Trophoblast cell (in vitro differentiated cells and primary cell): Measurements from ENCODE around the gene RTP5. TPM values are rescaled to one million over a fixed set of nuclear protein-coding genes. Genes with fewer than 3 reads are reported as not detected.
"Not testable (repeated sequence)": the region's sequence is repeated elsewhere in the genome, so short reads cannot be mapped to it uniquely, and the experiment has no call there.

Source experiments
- DNase-seq, 2 donors: peaks; one replicate each; pipeline ENCODE4 v3.0.0-alpha.2; 2016
- H2AFZ ChIP-seq: 2 replicates; pipeline ENCODE4 v1.6.1; 2013; ENCODE audit warnings: low read length, moderate library complexity, mild to moderate bottlenecking; ENCODE audit not compliant: insufficient read depth, poor library complexity
- H2AK5ac ChIP-seq: 2 replicates; pipeline ENCODE4 v1.6.1; 2013; ENCODE audit warnings: mild to moderate bottlenecking, low read length
- H2BK120ac ChIP-seq: 2 replicates; pipeline ENCODE4 v1.6.1; 2013; ENCODE audit warnings: low read length, mild to moderate bottlenecking, moderate library complexity; ENCODE audit not compliant: insufficient read depth, poor library complexity
- H2BK12ac ChIP-seq: 2 replicates; pipeline ENCODE4 v1.6.1; 2013; ENCODE audit warnings: mild to moderate bottlenecking, low read length, moderate library complexity
- H2BK5ac ChIP-seq: 2 replicates; pipeline ENCODE4 v1.6.1; 2013; ENCODE audit warnings: low read length, low read depth, moderate library complexity, mild to moderate bottlenecking; ENCODE audit not compliant: poor library complexity
- H3K14ac ChIP-seq: 2 replicates; pipeline ENCODE4 v1.6.1; 2013; ENCODE audit warnings: mild to moderate bottlenecking, low read length
- H3K18ac ChIP-seq: 2 replicates; pipeline ENCODE4 v1.6.1; 2013; ENCODE audit warnings: mild to moderate bottlenecking, low read length
- H3K23ac ChIP-seq: 2 replicates; pipeline ENCODE4 v1.6.1; 2013; ENCODE audit warnings: low read length
- H3K27ac ChIP-seq: 2 replicates; pipeline ENCODE4 v1.5.1; 2013; ENCODE audit warnings: low read depth, mild to moderate bottlenecking, inconsistent platforms, low read length, moderate library complexity
- H3K27me3 ChIP-seq: 2 replicates; pipeline ENCODE4 v1.6.1; 2013; ENCODE audit warnings: inconsistent platforms, mild to moderate bottlenecking, low read length, moderate library complexity; ENCODE audit not compliant: insufficient read depth
- H3K36me3 ChIP-seq, 2 experiments: 1 replicate in 1 of 2; 2 replicates in 1 of 2; pipeline ENCODE4 v1.6.1; 2013; ENCODE audit warnings: low read length in 2 of 2, mild to moderate bottlenecking in 2 of 2, moderate library complexity in 1 of 2; ENCODE audit not compliant: insufficient read depth in 2 of 2, control insufficient read depth in 1 of 2
- H3K4ac ChIP-seq: 2 replicates; pipeline ENCODE4 v1.6.1; 2013; ENCODE audit warnings: low read depth, mild to moderate bottlenecking, low read length, moderate library complexity
- H3K4me1 ChIP-seq, 2 experiments: 1 replicate in 1 of 2; 2 replicates in 1 of 2; pipeline ENCODE4 v1.6.1; 2013; ENCODE audit warnings: low read length in 2 of 2, mild to moderate bottlenecking in 2 of 2, moderate library complexity in 1 of 2; ENCODE audit not compliant: insufficient read depth in 2 of 2, control insufficient read depth in 1 of 2
- H3K4me2 ChIP-seq: 2 replicates; pipeline ENCODE4 v1.6.1; 2013; ENCODE audit warnings: inconsistent platforms, mild to moderate bottlenecking, low read length, moderate library complexity
- H3K4me3 ChIP-seq: 2 replicates; pipeline ENCODE4 v1.5.1; 2013; ENCODE audit warnings: mild to moderate bottlenecking, low read depth, low read length, inconsistent platforms
- H3K79me1 ChIP-seq: one replicate; pipeline ENCODE4 v1.6.1; 2013; ENCODE audit warnings: low read length
- H3K79me2 ChIP-seq: 2 replicates; pipeline ENCODE4 v1.6.1; 2013; ENCODE audit warnings: low read length, mild to moderate bottlenecking; ENCODE audit not compliant: control insufficient read depth, insufficient read depth, poor library complexity
- H3K9ac ChIP-seq: 2 replicates; pipeline ENCODE4 v1.6.1; 2013; ENCODE audit warnings: mild to moderate bottlenecking, low read length
- H3K9me3 ChIP-seq: 2 replicates; pipeline ENCODE4 v1.6.1; 2013; ENCODE audit warnings: low read depth, mild to moderate bottlenecking, control low read depth, inconsistent platforms, low read length; ENCODE audit not compliant: insufficient read depth
- H4K12ac ChIP-seq: 2 replicates; pipeline ENCODE4 v1.6.1; 2013; ENCODE audit warnings: low read depth, mild to moderate bottlenecking, low read length, moderate library complexity
- H4K8ac ChIP-seq: 2 replicates; pipeline ENCODE4 v1.6.1; 2013; ENCODE audit warnings: low read depth, mild to moderate bottlenecking, low read length, moderate library complexity
- H4K91ac ChIP-seq: one replicate; pipeline ENCODE4 v1.6.1; 2013; ENCODE audit warnings: low read depth, mild to moderate bottlenecking, low read length, moderate library complexity
- WGBS: extraction: QIAGEN DNeasy Blood & Tissue Kit; methylation state at CpG from one replicate; pipeline ENCODE4 v1.1.7; 2013; ENCODE audit warnings: missing lambda C conversion rate; ENCODE audit not compliant: insufficient read length, insufficient coverage; ENCODE audit errors: extremely low coverage; 5-methylcytosine and 5-hydroxymethylcytosine counted together
- polyA plus RNA-seq: library from polyadenylated mRNA; stranded (reverse); fragments of 200-250 nt; gene quantifications from 2 replicates; pipeline ENCODE4 v1.2.3, GENCODE V29; 2013

RTP5 gene
- not detected in 2 replicates for polyA plus RNA-seq

- no peak within 1 kb of the TSS for H3K27ac ChIP-seq
- peaks cover 26% of the 10 kb centered on the region for H3K9me3 ChIP-seq
- H3K27me3 ChIP-seq, result no peaks in the 10 kb centered on the region
- H4K12ac ChIP-seq, result no peak within 1 kb of the TSS
- H3K36me3 ChIP-seq, result no peaks in the 10 kb centered on the region
- no peak within 1 kb of the TSS for H3K14ac ChIP-seq
- no peak within 1 kb of the TSS for H4K8ac ChIP-seq
- no peak within 1 kb of the TSS for H3K4me2 ChIP-seq
- H2AFZ ChIP-seq, result no peak within 1 kb of the TSS
- no peak within 1 kb of the TSS for H2AK5ac ChIP-seq
- H3K4me1 ChIP-seq, result no peaks in the 10 kb centered on the region
- no peaks in the 10 kb centered on the region for H3K79me1 ChIP-seq
- H3K9ac ChIP-seq, result no peak within 1 kb of the TSS
- no peak within 1 kb of the TSS for H2BK12ac ChIP-seq
- no peak within 1 kb of the TSS for H4K91ac ChIP-seq
- DNase-seq, result no peak
- no peak within 1 kb of the TSS for H2BK5ac ChIP-seq
- no peak within 1 kb of the TSS for H3K4ac ChIP-seq
- H3K4me3 ChIP-seq, result no peak within 1 kb of the TSS
- H2BK120ac ChIP-seq, result no peak within 1 kb of the TSS
- WGBS, result no CpG with 5 or more reads among the region's 33 CpGs
- no peaks in the 10 kb centered on the region for H3K79me2 ChIP-seq
- no peak within 1 kb of the TSS for H3K18ac ChIP-seq
- no peak within 1 kb of the TSS for H3K23ac ChIP-seq
Measured at GRCh38 chr2:241869087-241869961, at the start of gene RTP5. Gene RTP5, plus strand, starts transcription at chr2:241869729. Its CDS starts 28 bp downstream, at chr2:241869757.

GRCh38 chr2:241819947-241820624 is 49.4 kb upstream of the RTP5 start:
- peaks cover 14% of the 10 kb centered on the region for H3K9me3 ChIP-seq
- H3K18ac ChIP-seq, H3K4me3 ChIP-seq, H3K4me2 ChIP-seq, H2BK5ac ChIP-seq, H3K79me1 ChIP-seq, H4K8ac ChIP-seq, H3K4ac ChIP-seq, DNase-seq, H3K36me3 ChIP-seq, H2BK12ac ChIP-seq, H3K14ac ChIP-seq, H4K12ac ChIP-seq, H3K27me3 ChIP-seq, H3K27ac ChIP-seq, H3K79me2 ChIP-seq, H2AK5ac ChIP-seq, H3K4me1 ChIP-seq, H2AFZ ChIP-seq, H3K9ac ChIP-seq, H4K91ac ChIP-seq, H2BK120ac ChIP-seq, H3K23ac ChIP-seq: not testable (repeated sequence)
- no CpG with 5 or more reads among the region's 27 CpGs for WGBS

- no peak overlapping the region for H3K18ac ChIP-seq
- no CpG with 5 or more reads among the region's 31 CpGs for WGBS
- no peaks in the 10 kb centered on the region for H3K79me1 ChIP-seq
- H2BK5ac ChIP-seq, result no peak overlapping the region
- H3K4ac ChIP-seq, result no peak overlapping the region
- no peaks in the 10 kb centered on the region for H3K4me1 ChIP-seq
- no peak overlapping the region for H3K27ac ChIP-seq
- no peak overlapping the region for H4K12ac ChIP-seq
- no peak overlapping the region for H3K23ac ChIP-seq
- no peak overlapping the region for H2AFZ ChIP-seq
- no peak overlapping the region for H4K8ac ChIP-seq
- H3K4me2 ChIP-seq, result no peak overlapping the region
- H3K9ac ChIP-seq, result no peak overlapping the region
- H3K79me2 ChIP-seq, result no peaks in the 10 kb centered on the region
- no peak overlapping the region for H3K4me3 ChIP-seq
- no peaks in the 10 kb centered on the region for H3K36me3 ChIP-seq
- H4K91ac ChIP-seq, result no peak overlapping the region
- H2BK12ac ChIP-seq, result no peak overlapping the region
- DNase-seq, result no peak
- H2BK120ac ChIP-seq, result no peak overlapping the region
- no peaks in the 10 kb centered on the region for H3K27me3 ChIP-seq
- no peak overlapping the region for H2AK5ac ChIP-seq
- peaks cover 14% of the 10 kb centered on the region for H3K9me3 ChIP-seq
- no peak overlapping the region for H3K14ac ChIP-seq
Measured at GRCh38 chr2:241820625-241821384, 48.7 kb upstream of the RTP5 start.

- Histone ChIP-seq H3K14ac (no peak overlapping the region), H3K27ac (no peak overlapping the region)
Measured at GRCh38 chr2:241821460-241822263, 47.9 kb upstream of the RTP5 start.

More at GRCh38 chr2:241821460-241822263, 47.9 kb upstream of the RTP5 start:
- Histone ChIP-seq H3K4me1 (no peaks in the 10 kb centered on the region), H4K12ac (no peak overlapping the region), H3K18ac (no peak overlapping the region), H3K79me1 (no peaks in the 10 kb centered on the region), H3K36me3 (no peaks in the 10 kb centered on the region), H3K4ac (no peak overlapping the region), H3K9ac (no peak overlapping the region), H2BK12ac (no peak overlapping the region), H3K4me2 (no peak overlapping the region), H3K4me3 (no peak overlapping the region), H2BK120ac (no peak overlapping the region), H4K8ac (no peak overlapping the region), H3K27me3 (no peaks in the 10 kb centered on the region), H2AK5ac (no peak overlapping the region), H3K9me3 (peaks cover 12% of the 10 kb centered on the region), H3K23ac (no peak overlapping the region), H2BK5ac (no peak overlapping the region), H4K91ac (no peak overlapping the region), H2AFZ (no peak overlapping the region), H3K79me2 (no peaks in the 10 kb centered on the region)
- no peak for DNase-seq
- no CpG with 5 or more reads among the region's 28 CpGs for whole genome bisulfite sequencing
